Measurements from ENCODE around the gene PARN. TPM values are rescaled to one million over a fixed set of nuclear protein-coding genes. Genes with fewer than 3 reads are reported as not detected.
"Not testable (repeated sequence)": the region's sequence is repeated elsewhere in the genome, so short reads cannot be mapped to it uniquely, and the experiment has no call there.

PARN gene
- total RNA-seq, 1 donor from 2014 or later = 24.6 TPM

- DNase-seq (ENCODE audit: extremely low read depth, low read depth, low spot score) = no peak
Measured at GRCh38 chr16:14445937-14446715, 183.9 kb downstream of the PARN start.

GRCh38 chr16:14444979-14445810 lies 184.9 kb downstream of the PARN start:
- DNase-seq (ENCODE audit: extremely low read depth, low read depth, low spot score) = no peak

- not testable (repeated sequence) for DNase-seq (ENCODE audit: extremely low read depth, low read depth, low spot score)
Measured at GRCh38 chr16:14441533-14441932, 188.5 kb downstream of the PARN start.

GRCh38 chr16:14438256-14438655 lies 191.8 kb downstream of the PARN start:
- no peak for DNase-seq (ENCODE audit: extremely low read depth, low read depth, low spot score)

GRCh38 chr16:14437426-14437825 lies 192.6 kb downstream of the PARN start:
- no peak for DNase-seq (ENCODE audit: extremely low read depth, low read depth, low spot score)

GRCh38 chr16:14436401-14436955 lies 193.6 kb downstream of the PARN start:
- DNase-seq (ENCODE audit: extremely low read depth, low read depth, low spot score) = no peak

- no peak for DNase-seq (ENCODE audit: extremely low read depth, low read depth, low spot score)
Measured at GRCh38 chr16:14434860-14435259, 195.2 kb downstream of the PARN start.

- not testable (repeated sequence) for DNase-seq (ENCODE audit: extremely low read depth, low read depth, low spot score)
Measured at GRCh38 chr16:14428971-14429637, 201.0 kb downstream of the PARN start.

- no peak for DNase-seq (ENCODE audit: extremely low read depth, low read depth, low spot score)
Measured at GRCh38 chr16:14428043-14428442, 202.0 kb downstream of the PARN start.

GRCh38 chr16:14427371-14427948 lies 202.6 kb downstream of the PARN start:
- no peak for DNase-seq (ENCODE audit: extremely low read depth, low read depth, low spot score)

- no peak for DNase-seq (ENCODE audit: extremely low read depth, low read depth, low spot score)
Measured at GRCh38 chr16:14424595-14424994, 205.5 kb downstream of the PARN start.

- DNase-seq (ENCODE audit: extremely low read depth, low read depth, low spot score) = no peak
Measured at GRCh38 chr16:14423344-14423743, 206.7 kb downstream of the PARN start.

- no peak for DNase-seq (ENCODE audit: extremely low read depth, low read depth, low spot score)
Measured at GRCh38 chr16:14420721-14421488, 209.2 kb downstream of the PARN start.

GRCh38 chr16:14420243-14420642 lies 209.8 kb downstream of the PARN start:
- not testable (repeated sequence) for DNase-seq (ENCODE audit: extremely low read depth, low read depth, low spot score)

- no peak for DNase-seq (ENCODE audit: extremely low read depth, low read depth, low spot score)
Measured at GRCh38 chr16:14419817-14420216, 210.2 kb downstream of the PARN start.

- no peak for DNase-seq (ENCODE audit: extremely low read depth, low read depth, low spot score)
Measured at GRCh38 chr16:14418795-14419225, 211.2 kb downstream of the PARN start.

GRCh38 chr16:14416184-14416583 lies 213.9 kb downstream of the PARN start:
- DNase-seq (ENCODE audit: extremely low read depth, low read depth, low spot score) = no peak

- peak; percentile 12 for DNase-seq (ENCODE audit: extremely low read depth, low read depth, low spot score)
Measured at GRCh38 chr16:14415291-14415690, 214.8 kb downstream of the PARN start.

- no peak for DNase-seq (ENCODE audit: extremely low read depth, low read depth, low spot score)
Measured at GRCh38 chr16:14409563-14409962, 220.5 kb downstream of the PARN start.

Measured in glomerular endothelial cell (primary cell).